HEK293T (cell line): Measurements from ENCODE around the gene RRP1B.
A peak's percentile ranks its signal among the peaks of the same experiment; 100 is the strongest.
"Not testable (repeated sequence)": the region's sequence is repeated elsewhere in the genome, so short reads cannot be mapped to it uniquely, and the experiment has no call there.

ENCODE experiments used
- CTCF ChIA-PET: fragments of 350-600 bp; formaldehyde crosslinking; extraction: SDS; loops from one replicate; lab custom pipeline; 2021; ENCODE audit warnings: antibody characterized with exemption, inconsistent platforms; lab: Yijun Ruan, JAX
- POLR2A ChIA-PET: fragments of 350-600 bp; formaldehyde crosslinking; extraction: SDS; loops from one replicate; lab custom pipeline; 2020; ENCODE audit warnings: antibody characterized with exemption, inconsistent platforms; lab: Yijun Ruan, JAX
- DNase-seq: peaks from one replicate; pipeline ENCODE4 v3.0.0; 2012; ENCODE audit warnings: mixed read lengths; ENCODE audit errors: extremely low spot score
- ARNT ChIP-seq: fragments of 450-650 bp; IDR thresholded peaks from 2 replicates; pipeline ENCODE4 v1.6.1; 2017; ENCODE audit warnings: mild to moderate bottlenecking
- BHLHE40 ChIP-seq: fragments of 450-650 bp; IDR thresholded peaks from 2 replicates; pipeline ENCODE4 v1.6.1; 2016; ENCODE audit warnings: mild to moderate bottlenecking, moderate library complexity, borderline replicate concordance
- CTBP1 ChIP-seq: fragments of 450-650 bp; IDR thresholded peaks from 2 replicates; pipeline ENCODE4 v1.6.1; 2016; ENCODE audit warnings: borderline replicate concordance
- ELF4 ChIP-seq: fragments of 450-650 bp; IDR thresholded peaks from 2 replicates; pipeline ENCODE4 v1.6.1; 2017; ENCODE audit warnings: antibody characterized with exemption
- FOXA1 ChIP-seq: fragments of 450-650 bp; IDR thresholded peaks from 2 replicates; pipeline ENCODE4 v1.6.1; 2016; ENCODE audit warnings: mild to moderate bottlenecking
- FOXK2 ChIP-seq: fragments of 450-650 bp; IDR thresholded peaks from 2 replicates; pipeline ENCODE4 v1.6.1; 2016; ENCODE audit warnings: mild to moderate bottlenecking
- FOXM1 ChIP-seq: fragments of 450-650 bp; IDR thresholded peaks from 2 replicates; pipeline ENCODE4 v1.6.1; 2017; ENCODE audit warnings: mild to moderate bottlenecking, borderline replicate concordance
- HDGF ChIP-seq: fragments of 450-650 bp; IDR thresholded peaks from 2 replicates; pipeline ENCODE4 v1.6.1; 2017; ENCODE audit warnings: antibody characterized with exemption, borderline replicate concordance
- L3MBTL2 ChIP-seq: fragments of 450-650 bp; conservative IDR thresholded peaks from 2 replicates; pipeline ENCODE4 v1.6.1; 2016; ENCODE audit warnings: mild to moderate bottlenecking
- LEF1 ChIP-seq: fragments of 450-650 bp; IDR thresholded peaks from 2 replicates; pipeline ENCODE4 v1.6.1; 2017; ENCODE audit warnings: mild to moderate bottlenecking, borderline replicate concordance
- NFRKB ChIP-seq: fragments of 450-650 bp; IDR thresholded peaks from 2 replicates; pipeline ENCODE4 v1.6.1; 2016; ENCODE audit warnings: mild to moderate bottlenecking, moderate library complexity
- PKNOX1 ChIP-seq: fragments of 450-650 bp; IDR thresholded peaks from 2 replicates; pipeline ENCODE4 v1.6.1; 2016
- SP1 ChIP-seq: fragments of 450-650 bp; IDR thresholded peaks from 2 replicates; pipeline ENCODE4 v1.6.1; 2017
- SUZ12 ChIP-seq: fragments of 450-650 bp; IDR thresholded peaks from 2 replicates; pipeline ENCODE4 v1.6.1; 2016; ENCODE audit warnings: mild to moderate bottlenecking
- TARDBP ChIP-seq: fragments of 450-650 bp; IDR thresholded peaks from 2 replicates; pipeline ENCODE4 v1.6.1; 2016
- ZNF384 ChIP-seq: fragments of 450-650 bp; IDR thresholded peaks from 2 replicates; pipeline ENCODE4 v1.6.1; 2016

The RRP1B gene

GRCh38 chr21:43712268-43712942, 53.0 kb downstream of the RRP1B start:
- DNase-seq, result no peak
- ChIA-PET CTCF (no interaction called here), POLR2A (interaction anchor here (0.6 to 0.8 kb wide), 2 partner anchors 16 to 61 kb away, joined by 3 read pairs; no protein-coding TSS in a partner anchor)
- no peak for TF ChIP-seq CTBP1
- no peak for TF ChIP-seq SUZ12
- TF ChIP-seq L3MBTL2, result no peak
- no peak for TF ChIP-seq LEF1
- no peak for TF ChIP-seq SP1
- no peak for TF ChIP-seq FOXA1
- no peak for TF ChIP-seq FOXK2
- no peak for TF ChIP-seq TARDBP
- TF ChIP-seq NFRKB, result no peak
- TF ChIP-seq HDGF, result no peak
- TF ChIP-seq FOXM1, result no peak
- TF ChIP-seq ZNF384, result no peak
- no peak for TF ChIP-seq PKNOX1
- TF ChIP-seq ARNT, result no peak
- no peak for TF ChIP-seq ELF4
- no peak for TF ChIP-seq BHLHE40

- POLR2A ChIA-PET, result interaction anchor here (0.8 kb wide), 1 partner anchor 15 kb away, joined by 3 read pairs; no protein-coding TSS in a partner anchor
Measured at GRCh38 chr21:43713123-43713522, 53.8 kb downstream of the RRP1B start.

GRCh38 chr21:43716376-43717165, 57.2 kb downstream of the RRP1B start:
- CTCF ChIA-PET, result no interaction called here
- POLR2A ChIA-PET, result interaction anchor here (1.5 kb wide), 1 partner anchor 12 kb away, joined by 11 read pairs; no protein-coding TSS in a partner anchor
- TF ChIP-seq ARNT, result no peak
- no peak for DNase-seq

More at GRCh38 chr21:43713123-43713522, 53.8 kb downstream of the RRP1B start:
- CTCF ChIA-PET, DNase-seq: not testable (repeated sequence)

GRCh38 chr21:43717166-43717853, 58.0 kb downstream of the RRP1B start:
- DNase-seq, result no peak
- ChIA-PET POLR2A (interaction anchor here (1.2 to 1.5 kb wide), 2 partner anchors 11 to 12 kb away, joined by 6 to 11 read pairs; no protein-coding TSS in a partner anchor), CTCF (no interaction called here)
- TF ChIP-seq ZNF384 (no peak), ARNT (no peak), PKNOX1 (no peak), L3MBTL2 (no peak), NFRKB (no peak), FOXM1 (no peak), CTBP1 (no peak), HDGF (no peak), SUZ12 (no peak), LEF1 (no peak), BHLHE40 (no peak), SP1 (no peak), FOXK2 (no peak)

GRCh38 chr21:43717967-43718871, 58.9 kb downstream of the RRP1B start:
- TF ChIP-seq HDGF (0 out of 2 replicates have a peak, but pooled peaks have one; percentile 85), LEF1 (no peak)
- DNase-seq, result no peak
- POLR2A ChIA-PET, result interaction anchor here (1.2 kb wide), 1 partner anchor 11 kb away, joined by 6 read pairs; no protein-coding TSS in a partner anchor
- CTCF ChIA-PET, result no interaction called here
